HepG2 (cell line): ENCODE results near the gene FBXL12. TPM values are rescaled to one million over a fixed set of nuclear protein-coding genes. Genes with fewer than 3 reads are reported as not detected.

Experiments
- AHR ChIP-seq: IDR thresholded peaks from 2 replicates; pipeline ENCODE4 v1.6.1; 2018; ENCODE audit warnings: missing genetic modification reagents, missing compliant biosample characterization
- DPF2 ChIP-seq: sonication (generic); formaldehyde crosslinking; IDR thresholded peaks from 2 replicates; pipeline ENCODE4 v1.4.0; 2020; ENCODE audit warnings: mild to moderate bottlenecking, low read depth, missing genetic modification reagents, borderline replicate concordance
- GFI1 ChIP-seq: sonication (generic); formaldehyde crosslinking; IDR thresholded peaks from 2 replicates; pipeline ENCODE4 v1.5.0; 2020; ENCODE audit warnings: missing genetic modification reagents, mild to moderate bottlenecking, borderline replicate concordance
- HIVEP1 ChIP-seq: sonication (generic); formaldehyde crosslinking; IDR thresholded peaks from 2 replicates; pipeline ENCODE4 v1.4.0; 2020; ENCODE audit warnings: mild to moderate bottlenecking, missing genetic modification reagents
- MAF1 ChIP-seq: sonication (generic); formaldehyde crosslinking; IDR thresholded peaks from 2 replicates; pipeline ENCODE4 v1.5.0; 2020; ENCODE audit warnings: missing genetic modification reagents, borderline replicate concordance
- NFYC ChIP-seq: IDR thresholded peaks from 2 replicates; pipeline ENCODE4 v1.6.1; 2016; ENCODE audit warnings: missing genetic modification reagents, missing compliant biosample characterization
- ZNF230 ChIP-seq: sonication (generic); formaldehyde crosslinking; IDR thresholded peaks from 2 replicates; pipeline ENCODE4 v1.4.0; 2020; ENCODE audit warnings: mild to moderate bottlenecking, missing genetic modification reagents
- ZNF260 ChIP-seq: sonication (generic); formaldehyde crosslinking; IDR thresholded peaks from 2 replicates; pipeline ENCODE4 v1.4.0; 2020; ENCODE audit warnings: missing genetic modification reagents, low read depth, mild to moderate bottlenecking, borderline replicate concordance
- ZNF326 ChIP-seq: sonication (generic); formaldehyde crosslinking; IDR thresholded peaks from 2 replicates; pipeline ENCODE4 v1.4.0; 2020; ENCODE audit warnings: missing genetic modification reagents, borderline replicate concordance
- ZNF432 ChIP-seq: sonication (generic); formaldehyde crosslinking; IDR thresholded peaks from 2 replicates; pipeline ENCODE4 v1.5.0; 2020; ENCODE audit warnings: missing genetic modification reagents, mild to moderate bottlenecking, borderline replicate concordance
- ZNF468 ChIP-seq: sonication (generic); formaldehyde crosslinking; IDR thresholded peaks from 2 replicates; pipeline ENCODE4 v1.8.0; 2022; ENCODE audit warnings: mild to moderate bottlenecking, moderate library complexity, missing genetic modification reagents
- ZNF484 ChIP-seq: sonication (generic); formaldehyde crosslinking; IDR thresholded peaks from 2 replicates; pipeline ENCODE4 v1.5.1; 2020; ENCODE audit warnings: mild to moderate bottlenecking, low read depth, missing genetic modification reagents, borderline replicate concordance
- ZNF577 ChIP-seq: sonication (generic); formaldehyde crosslinking; IDR thresholded peaks from 2 replicates; pipeline ENCODE4 v1.4.0; 2020; ENCODE audit warnings: mild to moderate bottlenecking, low read depth, missing genetic modification reagents, borderline replicate concordance
- ZNF746 ChIP-seq: sonication (generic); formaldehyde crosslinking; IDR thresholded peaks from 2 replicates; pipeline ENCODE4 v1.8.0; 2022; ENCODE audit warnings: mild to moderate bottlenecking, missing genetic modification reagents
- polyA plus RNA-seq, 8 experiments: library from polyadenylated mRNA; depleted of rRNA in 3 of 8; stranded (reverse) in 7 of 8; unstranded in 1 of 8; fragments of >200 nt; fragmentation: Illumina TruSeq in 4 of 8; extraction: Trizol in 4 of 8; gene quantifications; 2 replicates each; pipeline versions ENCODE4 v1.2.1 to v1.2.3, GENCODE V29; 2011 to 2016; ENCODE audit warnings: low read depth in 4 of 8, missing spikeins in 1 of 8, mixed read lengths in 1 of 8; ENCODE audit not compliant: insufficient read depth in 1 of 8
- total RNA-seq, 5 experiments: library from RNA; depleted of rRNA; stranded (reverse); fragments of >200 nt; fragmentation: Illumina TruSeq; extraction: Trizol; gene quantifications; 2 replicates each; pipeline ENCODE4 v1.2.3, GENCODE V29; 2016; ENCODE audit warnings: low read depth in 1 of 5
- TF ChIP-seq, protein P1 (sequence below): IDR thresholded peaks from 2 replicates; pipeline ENCODE4 v1.6.1; 2016; ENCODE audit warnings: control low read depth
- TF ChIP-seq, protein P2 (sequence below): sonication (generic); formaldehyde crosslinking; IDR thresholded peaks from 2 replicates; pipeline ENCODE4 v1.5.0; 2020; ENCODE audit warnings: missing genetic modification reagents
- TF ChIP-seq, protein P3 (sequence below): sonication (generic); formaldehyde crosslinking; IDR thresholded peaks from 2 replicates; pipeline ENCODE4 v1.4.0; 2020; ENCODE audit warnings: mild to moderate bottlenecking, missing genetic modification reagents
- TF ChIP-seq, protein P4 (sequence below): sonication (generic); formaldehyde crosslinking; IDR thresholded peaks from 2 replicates; pipeline ENCODE4 v1.4.0; 2020; ENCODE audit warnings: mild to moderate bottlenecking, missing genetic modification reagents
- TF ChIP-seq, protein P5 (sequence below): sonication (generic); formaldehyde crosslinking; conservative IDR thresholded peaks from 2 replicates; pipeline ENCODE4 v1.4.0; 2020; ENCODE audit warnings: missing genetic modification reagents
- TF ChIP-seq, protein P6 (sequence below): sonication (generic); formaldehyde crosslinking; IDR thresholded peaks from 2 replicates; pipeline ENCODE4 v1.4.0; 2020; ENCODE audit warnings: mild to moderate bottlenecking, missing genetic modification reagents
- TF ChIP-seq, protein P7 (sequence below): sonication (generic); formaldehyde crosslinking; IDR thresholded peaks from 2 replicates; pipeline ENCODE4 v1.4.0; 2020; ENCODE audit warnings: missing genetic modification reagents

FBXL12 gene
- total and polyA plus RNA-seq, 2 of the 13 experiments (the other 11 are each of a cell fraction or from before 2014, with no cell fraction given), result 20.4 to 23.1 TPM

DNA sequence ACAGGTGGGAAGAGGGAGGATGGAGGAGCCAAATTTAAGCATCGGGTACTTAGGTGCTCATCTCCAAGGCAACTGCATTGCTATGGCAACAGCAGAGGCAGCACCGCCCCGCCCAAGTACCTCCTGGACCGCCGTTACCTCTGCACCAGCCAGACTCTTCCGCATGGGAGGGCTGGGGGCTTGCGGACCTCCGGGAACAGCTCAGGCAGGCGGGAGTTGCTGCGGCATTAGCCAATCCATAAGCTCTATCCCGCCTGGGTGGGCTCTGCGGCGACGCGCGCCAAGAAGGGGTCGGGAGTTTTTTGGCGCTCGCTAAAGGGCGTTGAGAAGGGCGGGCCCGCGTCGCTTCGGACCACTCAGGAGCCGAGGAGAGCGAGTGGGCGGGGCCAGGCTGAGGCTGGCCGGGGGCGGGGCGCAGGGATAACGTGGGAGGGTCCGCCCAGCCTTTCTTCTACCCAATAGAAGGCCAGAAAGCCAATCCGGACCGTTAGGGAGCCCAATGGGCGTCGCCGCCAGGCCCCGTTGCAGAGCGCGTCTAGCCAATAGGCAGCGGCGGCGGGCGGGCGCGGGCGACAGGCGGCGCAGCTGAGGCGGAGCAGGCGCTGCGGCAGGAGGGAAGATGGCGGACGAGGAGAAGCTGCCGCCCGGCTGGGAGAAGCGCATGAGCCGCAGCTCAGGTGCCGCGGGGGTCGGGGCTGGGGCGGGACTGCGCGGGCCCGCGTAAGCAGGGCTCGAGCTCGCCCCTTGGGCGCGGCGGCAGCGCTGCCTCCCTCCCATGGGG is 16.0 kb upstream of the FBXL12 start, which contains the start of gene PIN1 (continued):
- TF ChIP-seq, protein P1, sequence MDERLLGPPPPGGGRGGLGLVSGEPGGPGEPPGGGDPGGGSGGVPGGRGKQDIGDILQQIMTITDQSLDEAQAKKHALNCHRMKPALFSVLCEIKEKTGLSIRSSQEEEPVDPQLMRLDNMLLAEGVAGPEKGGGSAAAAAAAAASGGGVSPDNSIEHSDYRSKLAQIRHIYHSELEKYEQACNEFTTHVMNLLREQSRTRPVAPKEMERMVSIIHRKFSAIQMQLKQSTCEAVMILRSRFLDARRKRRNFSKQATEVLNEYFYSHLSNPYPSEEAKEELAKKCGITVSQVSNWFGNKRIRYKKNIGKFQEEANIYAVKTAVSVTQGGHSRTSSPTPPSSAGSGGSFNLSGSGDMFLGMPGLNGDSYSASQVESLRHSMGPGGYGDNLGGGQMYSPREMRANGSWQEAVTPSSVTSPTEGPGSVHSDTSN (CRISPR knock-in tag), result peak; percentile 38; the same call in 1 of the 2 replicates
- TF ChIP-seq ZNF746 (CRISPR knock-in tag) (no peak), ZNF577 (CRISPR knock-in tag) (no peak), ZNF326 (no peak), ZNF484 (no peak), ZNF260 (no peak), AHR (CRISPR knock-in tag) (no peak), MAF1 (no peak), HIVEP1 (CRISPR knock-in tag) (peak; percentile 25; the same call in 1 of the 2 replicates), ZNF432 (no peak), ZNF468 (CRISPR knock-in tag) (no peak), GFI1 (CRISPR knock-in tag) (no peak; the same call in 1 of the 2 replicates), DPF2 (CRISPR knock-in tag) (no peak), ZNF230 (CRISPR knock-in tag) (no peak; the same call in 1 of the 2 replicates), NFYC (CRISPR knock-in tag) (peak; percentile 97)
- TF ChIP-seq, protein P2, sequence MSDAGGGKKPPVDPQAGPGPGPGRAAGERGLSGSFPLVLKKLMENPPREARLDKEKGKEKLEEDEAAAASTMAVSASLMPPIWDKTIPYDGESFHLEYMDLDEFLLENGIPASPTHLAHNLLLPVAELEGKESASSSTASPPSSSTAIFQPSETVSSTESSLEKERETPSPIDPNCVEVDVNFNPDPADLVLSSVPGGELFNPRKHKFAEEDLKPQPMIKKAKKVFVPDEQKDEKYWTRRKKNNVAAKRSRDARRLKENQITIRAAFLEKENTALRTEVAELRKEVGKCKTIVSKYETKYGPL (CRISPR knock-in tag), result no peak
- TF ChIP-seq, protein P3, sequence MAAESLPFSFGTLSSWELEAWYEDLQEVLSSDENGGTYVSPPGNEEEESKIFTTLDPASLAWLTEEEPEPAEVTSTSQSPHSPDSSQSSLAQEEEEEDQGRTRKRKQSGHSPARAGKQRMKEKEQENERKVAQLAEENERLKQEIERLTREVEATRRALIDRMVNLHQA (CRISPR knock-in tag), result no peak
- TF ChIP-seq, protein P4, sequence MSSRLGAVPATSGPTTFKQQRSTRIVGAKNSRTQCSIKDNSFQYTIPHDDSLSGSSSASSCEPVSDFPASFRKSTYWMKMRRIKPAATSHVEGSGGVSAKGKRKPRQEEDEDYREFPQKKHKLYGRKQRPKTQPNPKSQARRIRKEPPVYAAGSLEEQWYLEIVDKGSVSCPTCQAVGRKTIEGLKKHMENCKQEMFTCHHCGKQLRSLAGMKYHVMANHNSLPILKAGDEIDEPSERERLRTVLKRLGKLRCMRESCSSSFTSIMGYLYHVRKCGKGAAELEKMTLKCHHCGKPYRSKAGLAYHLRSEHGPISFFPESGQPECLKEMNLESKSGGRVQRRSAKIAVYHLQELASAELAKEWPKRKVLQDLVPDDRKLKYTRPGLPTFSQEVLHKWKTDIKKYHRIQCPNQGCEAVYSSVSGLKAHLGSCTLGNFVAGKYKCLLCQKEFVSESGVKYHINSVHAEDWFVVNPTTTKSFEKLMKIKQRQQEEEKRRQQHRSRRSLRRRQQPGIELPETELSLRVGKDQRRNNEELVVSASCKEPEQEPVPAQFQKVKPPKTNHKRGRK, result no peak
- TF ChIP-seq, protein P5, sequence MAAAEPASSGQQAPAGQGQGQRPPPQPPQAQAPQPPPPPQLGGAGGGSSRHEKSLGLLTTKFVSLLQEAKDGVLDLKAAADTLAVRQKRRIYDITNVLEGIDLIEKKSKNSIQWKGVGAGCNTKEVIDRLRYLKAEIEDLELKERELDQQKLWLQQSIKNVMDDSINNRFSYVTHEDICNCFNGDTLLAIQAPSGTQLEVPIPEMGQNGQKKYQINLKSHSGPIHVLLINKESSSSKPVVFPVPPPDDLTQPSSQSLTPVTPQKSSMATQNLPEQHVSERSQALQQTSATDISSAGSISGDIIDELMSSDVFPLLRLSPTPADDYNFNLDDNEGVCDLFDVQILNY, result peak; percentile 27; the same call in 1 of the 2 replicates
- TF ChIP-seq, protein P6, sequence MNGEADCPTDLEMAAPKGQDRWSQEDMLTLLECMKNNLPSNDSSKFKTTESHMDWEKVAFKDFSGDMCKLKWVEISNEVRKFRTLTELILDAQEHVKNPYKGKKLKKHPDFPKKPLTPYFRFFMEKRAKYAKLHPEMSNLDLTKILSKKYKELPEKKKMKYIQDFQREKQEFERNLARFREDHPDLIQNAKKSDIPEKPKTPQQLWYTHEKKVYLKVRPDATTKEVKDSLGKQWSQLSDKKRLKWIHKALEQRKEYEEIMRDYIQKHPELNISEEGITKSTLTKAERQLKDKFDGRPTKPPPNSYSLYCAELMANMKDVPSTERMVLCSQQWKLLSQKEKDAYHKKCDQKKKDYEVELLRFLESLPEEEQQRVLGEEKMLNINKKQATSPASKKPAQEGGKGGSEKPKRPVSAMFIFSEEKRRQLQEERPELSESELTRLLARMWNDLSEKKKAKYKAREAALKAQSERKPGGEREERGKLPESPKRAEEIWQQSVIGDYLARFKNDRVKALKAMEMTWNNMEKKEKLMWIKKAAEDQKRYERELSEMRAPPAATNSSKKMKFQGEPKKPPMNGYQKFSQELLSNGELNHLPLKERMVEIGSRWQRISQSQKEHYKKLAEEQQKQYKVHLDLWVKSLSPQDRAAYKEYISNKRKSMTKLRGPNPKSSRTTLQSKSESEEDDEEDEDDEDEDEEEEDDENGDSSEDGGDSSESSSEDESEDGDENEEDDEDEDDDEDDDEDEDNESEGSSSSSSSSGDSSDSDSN (CRISPR knock-in tag), result no peak
- TF ChIP-seq, protein P7, sequence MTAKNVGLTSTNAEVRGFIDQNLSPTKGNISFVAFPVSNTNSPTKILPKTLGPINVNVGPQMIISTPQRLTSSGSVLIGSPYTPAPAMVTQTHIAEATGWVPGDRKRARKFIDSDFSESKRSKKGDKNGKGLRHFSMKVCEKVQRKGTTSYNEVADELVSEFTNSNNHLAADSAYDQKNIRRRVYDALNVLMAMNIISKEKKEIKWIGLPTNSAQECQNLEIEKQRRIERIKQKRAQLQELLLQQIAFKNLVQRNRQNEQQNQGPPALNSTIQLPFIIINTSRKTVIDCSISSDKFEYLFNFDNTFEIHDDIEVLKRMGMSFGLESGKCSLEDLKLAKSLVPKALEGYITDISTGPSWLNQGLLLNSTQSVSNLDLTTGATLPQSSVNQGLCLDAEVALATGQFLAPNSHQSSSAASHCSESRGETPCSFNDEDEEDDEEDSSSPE (CRISPR knock-in tag), result peak; percentile 75
